Caco-2 (cell line): ENCODE results near the gene CCNJL. TPM values are rescaled to one million over a fixed set of nuclear protein-coding genes. Genes with fewer than 3 reads are reported as not detected.
"Not testable (repeated sequence)": the region's sequence is repeated elsewhere in the genome, so short reads cannot be mapped to it uniquely, and the experiment has no call there.

ENCODE experiments used
- BruUV-seq: library from RNA; stranded (reverse); fragments of 400-500 nt; replicated peaks from 2 replicates; lab custom pipeline; 2021; lab: Mats Ljungman, UMichigan
- CTCF ChIA-PET: fragments of 300-600 bp; sonication (Branson Sonifier 250); formaldehyde crosslinking; loops from one replicate; lab custom pipeline; 2022; ENCODE audit warnings: antibody characterized with exemption; lab: Charles Lee
- POLR2A ChIA-PET: fragments of 300-600 bp; sonication (Branson Sonifier 250); formaldehyde crosslinking; loops from one replicate; lab custom pipeline; 2022; ENCODE audit warnings: antibody characterized with exemption; lab: Charles Lee
- DNase-seq, 2 experiments: peaks; one replicate each; pipeline versions ENCODE4 v3.0.0 to v3.0.0-alpha.2; 2020 to 2022
- H3K27me3 ChIP-seq: replicated peaks from 2 replicates; pipeline ENCODE4 v1.6.0; 2011; ENCODE audit warnings: low read length; ENCODE audit not compliant: control insufficient read depth, insufficient read depth
- H3K36me3 ChIP-seq: 2 replicates; pipeline ENCODE4 v1.5.1; 2011; ENCODE audit warnings: low read length; ENCODE audit not compliant: control insufficient read depth, insufficient read depth
- H3K4me1 ChIP-seq: fragments of 250-450 bp; sonication (Bioruptor Pico); 2 replicates; pipeline ENCODE4 v1.5.1; 2020; ENCODE audit warnings: mild to moderate bottlenecking
- H3K4me3 ChIP-seq: 2 replicates; pipeline ENCODE4 v1.5.1; 2011; ENCODE audit warnings: low read depth, mild to moderate bottlenecking, control low read depth, low read length
- H3K9me3 ChIP-seq: fragments of 250-450 bp; sonication (Bioruptor Pico); 2 replicates; pipeline ENCODE4 v1.5.1; 2020; ENCODE audit warnings: mild to moderate bottlenecking, moderate library complexity
- H3K27ac Mint-ChIP-seq: one replicate; pipeline ENCODE4 v1.8.0; 2022; ENCODE audit warnings: mixed read lengths; ENCODE audit not compliant: unreplicated experiment
- H3K27me3 Mint-ChIP-seq: one replicate; pipeline ENCODE4 v1.8.0; 2022; ENCODE audit warnings: mixed read lengths; ENCODE audit not compliant: insufficient read depth, unreplicated experiment
- H3K36me3 Mint-ChIP-seq: one replicate; pipeline ENCODE4 v1.8.0; 2022; ENCODE audit warnings: mild to moderate bottlenecking, mixed read lengths; ENCODE audit not compliant: insufficient read depth, unreplicated experiment
- H3K4me1 Mint-ChIP-seq: one replicate; pipeline ENCODE4 v1.8.0; 2022; ENCODE audit warnings: low read depth, mixed read lengths; ENCODE audit not compliant: unreplicated experiment
- H3K4me3 Mint-ChIP-seq: one replicate; pipeline ENCODE4 v1.8.0; 2022; ENCODE audit warnings: mild to moderate bottlenecking, moderate library complexity, mixed read lengths; ENCODE audit not compliant: unreplicated experiment
- H3K9me3 Mint-ChIP-seq: one replicate; pipeline ENCODE4 v1.8.0; 2022; ENCODE audit warnings: mixed read lengths; ENCODE audit not compliant: unreplicated experiment
- CTCF ChIP-seq, 2 experiments: fragments of 200-600 bp in 1 of 2; IDR thresholded peaks; 1 replicate in 1 of 2; 2 replicates in 1 of 2; pipeline versions ENCODE4 v1.5.1 to v1.8.0; 2011 to 2022; ENCODE audit warnings: antibody characterized with exemption in 1 of 2, control low read depth in 1 of 2, inconsistent platforms in 1 of 2, low read depth in 1 of 2, low read length in 1 of 2, mild to moderate bottlenecking in 1 of 2, moderate library complexity in 1 of 2; ENCODE audit not compliant: insufficient read depth in 1 of 2, severe bottlenecking in 1 of 2, unreplicated experiment in 1 of 2
- intact Hi-C: fragments of 100-400 bp; cut with micrococcal nuclease; formaldehyde crosslinking; loops from one replicate; pipeline ENCODE4 v1.10.0; 2022; ENCODE audit not compliant: unreplicated experiment
- total RNA-seq: library from RNA; stranded (reverse); gene quantifications from 2 replicates; pipeline ENCODE4 v1.2.3, GENCODE V29; 2022

The CCNJL gene
- total RNA-seq, 1 experiment from 2014 or later, result 17.4 TPM

- no peak for DNase-seq
- H3K4me3 ChIP-seq, result no peak overlapping the region
- TF ChIP-seq CTCF (IDR thresholded peaks at IDR 0.05; ENCODE audit: insufficient read depth in 1 of 2, low read depth in 1 of 2, low read length in 1 of 2, severe bottlenecking in 1 of 2, unreplicated experiment in 1 of 2), result no peak
- CTCF ChIA-PET, result no interaction called here
- Mint-ChIP-seq H3K36me3 (no peaks in the 10 kb centered on the region), H3K9me3 (no peaks in the 10 kb centered on the region), H3K27ac (no peak overlapping the region), H3K4me1 (no peaks in the 10 kb centered on the region), H3K4me3 (no peak overlapping the region), H3K27me3 (no peaks in the 10 kb centered on the region)
- H3K27me3 ChIP-seq, result no peaks in the 10 kb centered on the region
- POLR2A ChIA-PET, result no interaction called here
- no peaks in the 10 kb centered on the region for H3K36me3 ChIP-seq
- no peaks in the 10 kb centered on the region for H3K4me1 ChIP-seq
- intact Hi-C loops, result no loop called here
- H3K9me3 ChIP-seq, result no peaks in the 10 kb centered on the region
- BruUV-seq, result no TSS peak
Observed at GRCh38 chr5:160339406-160340130, 27.2 kb upstream of the CCNJL start.

DNA sequence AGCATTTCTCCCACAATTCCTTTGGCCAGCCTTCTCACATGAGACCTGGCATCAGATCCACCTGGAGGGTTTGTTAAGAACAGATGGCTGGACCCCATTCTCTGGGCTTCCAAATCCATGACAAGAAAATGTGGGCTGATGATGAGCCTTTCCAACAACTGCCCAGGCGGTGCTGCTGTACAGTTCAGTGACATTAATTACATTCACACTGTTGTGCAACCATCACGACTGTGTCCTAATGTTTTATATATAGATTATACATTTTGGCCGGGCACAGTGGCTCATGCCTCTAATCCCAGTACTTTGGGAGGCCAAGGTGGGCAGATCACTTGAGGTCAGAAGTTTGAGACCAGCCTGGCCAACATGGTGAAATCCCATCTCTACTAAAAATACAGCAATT, 22.4 kb upstream of the CCNJL start:
- peak in 1 of 2 experiments; percentile 10 for DNase-seq
- BruUV-seq, POLR2A ChIA-PET, H3K36me3 ChIP-seq, H3K4me3 Mint-ChIP-seq, H3K9me3 ChIP-seq, H3K27me3 ChIP-seq, H3K4me1 Mint-ChIP-seq, H3K4me3 ChIP-seq, H3K27ac Mint-ChIP-seq, H3K9me3 Mint-ChIP-seq, H3K27me3 Mint-ChIP-seq, CTCF ChIA-PET, intact Hi-C loops, H3K36me3 Mint-ChIP-seq, H3K4me1 ChIP-seq: not testable (repeated sequence)

DNA sequence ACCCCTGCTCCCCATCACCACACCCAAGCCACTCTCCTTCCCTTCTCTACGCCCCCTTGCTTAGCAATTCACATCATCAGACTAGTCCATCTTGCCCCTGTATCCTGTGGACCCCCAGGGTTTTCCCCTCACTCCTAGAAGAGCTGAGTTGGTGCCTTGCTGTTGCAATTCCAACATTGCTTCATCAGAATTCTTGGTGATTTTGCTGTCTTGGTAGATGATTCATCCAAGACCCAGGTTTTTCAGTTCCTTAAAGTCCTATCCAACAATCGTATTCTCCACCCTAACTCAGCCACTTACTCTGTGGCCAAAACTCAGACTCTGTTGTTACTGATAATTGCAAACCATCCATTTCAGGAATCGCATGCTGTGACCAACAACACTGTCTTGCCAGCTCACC, 21.4 kb upstream of the CCNJL start:
- no peaks in the 10 kb centered on the region for H3K27me3 ChIP-seq
- no peaks in the 10 kb centered on the region for H3K9me3 ChIP-seq
- H3K4me3 Mint-ChIP-seq, result no peak overlapping the region
- no TSS peak for BruUV-seq
- TF ChIP-seq CTCF (IDR thresholded peaks at IDR 0.05; ENCODE audit: insufficient read depth in 1 of 2, low read depth in 1 of 2, low read length in 1 of 2, severe bottlenecking in 1 of 2, unreplicated experiment in 1 of 2), result no peak
- H3K36me3 Mint-ChIP-seq, result no peaks in the 10 kb centered on the region
- H3K4me1 ChIP-seq, result no peaks in the 10 kb centered on the region
- no peak for DNase-seq
- no peaks in the 10 kb centered on the region for H3K9me3 Mint-ChIP-seq
- ChIA-PET CTCF (no interaction called here), POLR2A (no interaction called here)
- H3K4me3 ChIP-seq, result no peak overlapping the region
- H3K4me1 Mint-ChIP-seq, result no peaks in the 10 kb centered on the region
- H3K27me3 Mint-ChIP-seq, result no peaks in the 10 kb centered on the region
- no peak overlapping the region for H3K27ac Mint-ChIP-seq
- intact Hi-C loops, result no loop called here
- H3K36me3 ChIP-seq, result no peaks in the 10 kb centered on the region
